Ishikawa (cell line): ENCODE results near the gene S100A5.

ENCODE experiments used
- CEBPB ChIP-seq: IDR thresholded peaks from 2 replicates; pipeline ENCODE4 v1.6.1; 2012
- CREB1 ChIP-seq: IDR thresholded peaks from 2 replicates; pipeline ENCODE4 v1.6.1; 2012; ENCODE audit warnings: low read depth
- EGR1 ChIP-seq: IDR thresholded peaks from 2 replicates; pipeline ENCODE4 v1.6.1; 2012
- EP300 ChIP-seq: IDR thresholded peaks from 2 replicates; pipeline ENCODE4 v1.6.1; 2012; ENCODE audit warnings: borderline replicate concordance
- FOXM1 ChIP-seq: IDR thresholded peaks from 2 replicates; pipeline ENCODE4 v1.6.1; 2012; ENCODE audit warnings: low read depth, borderline replicate concordance
- NFIC ChIP-seq: IDR thresholded peaks from 2 replicates; pipeline ENCODE4 v1.6.1; 2012
- RAD21 ChIP-seq: IDR thresholded peaks from 2 replicates; pipeline ENCODE4 v1.6.1; 2012; ENCODE audit warnings: low read depth
- REST ChIP-seq: IDR thresholded peaks from 2 replicates; pipeline ENCODE4 v1.6.1; 2012; ENCODE audit warnings: low read depth, mild to moderate bottlenecking
- TAF1 ChIP-seq: IDR thresholded peaks from 2 replicates; pipeline ENCODE4 v1.6.1; 2012; ENCODE audit warnings: low read depth, mild to moderate bottlenecking
- TCF12 ChIP-seq: IDR thresholded peaks from 2 replicates; pipeline ENCODE4 v1.6.1; 2012; ENCODE audit warnings: low read depth
- TEAD4 ChIP-seq: IDR thresholded peaks from 2 replicates; pipeline ENCODE4 v1.6.1; 2012
- YY1 ChIP-seq: IDR thresholded peaks from 2 replicates; pipeline ENCODE4 v1.6.1; 2012; ENCODE audit warnings: low read depth
- ZBTB7A ChIP-seq: IDR thresholded peaks from 2 replicates; pipeline ENCODE4 v1.6.1; 2012; ENCODE audit warnings: low read depth
- TF ChIP-seq, protein P1 (sequence below): IDR thresholded peaks from 2 replicates; pipeline ENCODE4 v1.6.1; 2012
- TF ChIP-seq, protein P2 (sequence below): IDR thresholded peaks from 2 replicates; pipeline ENCODE4 v1.6.1; 2012

Gene S100A5

DNA sequence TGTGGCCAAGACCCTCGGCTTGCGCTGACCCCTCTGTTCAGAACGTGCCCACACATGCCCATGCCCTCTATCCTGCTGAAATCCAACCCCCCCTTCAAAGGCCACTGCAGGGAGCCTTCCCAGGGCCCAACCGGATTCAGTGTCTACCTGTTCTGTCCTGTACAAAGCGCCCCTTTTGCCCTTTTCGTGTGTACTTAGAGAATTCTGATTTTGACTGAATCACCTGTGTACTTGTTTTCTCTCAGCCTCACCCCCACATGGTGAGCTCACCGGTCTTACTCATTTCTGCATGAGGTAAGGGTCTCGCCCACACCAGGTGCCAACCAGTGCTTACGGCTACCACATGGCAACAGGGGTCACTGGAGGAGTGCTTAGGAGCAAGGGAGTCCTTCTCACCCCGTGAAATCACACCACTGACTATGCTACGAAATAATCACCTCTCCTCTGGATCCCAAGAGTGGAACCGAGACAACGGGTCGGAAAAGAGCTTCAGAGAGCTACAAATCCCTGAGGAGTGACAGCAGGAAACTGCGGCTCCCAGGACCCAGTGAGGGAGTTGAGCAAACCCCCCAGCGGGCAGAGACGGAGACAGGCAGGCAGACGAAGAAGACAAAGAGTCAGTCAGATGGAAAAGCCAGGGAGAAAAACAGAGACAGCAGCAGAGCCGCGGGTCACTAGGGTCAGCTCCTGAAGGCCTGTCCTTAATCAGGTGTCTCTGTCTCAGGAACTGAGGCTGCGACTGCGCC is 27.1 kb upstream of the S100A5 start:
- TF ChIP-seq, protein P1, sequence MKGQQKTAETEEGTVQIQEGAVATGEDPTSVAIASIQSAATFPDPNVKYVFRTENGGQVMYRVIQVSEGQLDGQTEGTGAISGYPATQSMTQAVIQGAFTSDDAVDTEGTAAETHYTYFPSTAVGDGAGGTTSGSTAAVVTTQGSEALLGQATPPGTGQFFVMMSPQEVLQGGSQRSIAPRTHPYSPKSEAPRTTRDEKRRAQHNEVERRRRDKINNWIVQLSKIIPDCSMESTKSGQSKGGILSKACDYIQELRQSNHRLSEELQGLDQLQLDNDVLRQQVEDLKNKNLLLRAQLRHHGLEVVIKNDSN, result no peak
- TF ChIP-seq ZBTB7A (no peak), YY1 (no peak), REST (no peak), NFIC (no peak), EGR1 (no peak), FOXM1 (no peak), EP300 (no peak; the same call in 1 of the 2 replicates), CREB1 (no peak), TEAD4 (no peak), RAD21 (no peak), TCF12 (no peak; the same call in 1 of the 2 replicates), TAF1 (no peak)
- TF ChIP-seq, protein P2, sequence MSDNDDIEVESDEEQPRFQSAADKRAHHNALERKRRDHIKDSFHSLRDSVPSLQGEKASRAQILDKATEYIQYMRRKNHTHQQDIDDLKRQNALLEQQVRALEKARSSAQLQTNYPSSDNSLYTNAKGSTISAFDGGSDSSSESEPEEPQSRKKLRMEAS, result no peak

- TF ChIP-seq RAD21 (peak; percentile 32; the same call in 1 of the 2 replicates), TCF12 (peak; percentile 99), TAF1 (peak; percentile 75), FOXM1 (peak; percentile 94), EGR1 (peak; percentile 28; the same call in 1 of the 2 replicates), CEBPB (peak; percentile 56; the same call in 1 of the 2 replicates), EP300 (peak; percentile 97), YY1 (peak; percentile 79), ZBTB7A (peak; percentile 96), REST (no peak), NFIC (peak; percentile 92), TEAD4 (peak; percentile 98), CREB1 (no peak)
- TF ChIP-seq, protein P1, result peak; percentile 39; the same call in 1 of the 2 replicates
- TF ChIP-seq, protein P2, result peak; percentile 87
Observed at GRCh38 chr1:153566414-153567371, 26.0 kb upstream of the S100A5 start.

DNA sequence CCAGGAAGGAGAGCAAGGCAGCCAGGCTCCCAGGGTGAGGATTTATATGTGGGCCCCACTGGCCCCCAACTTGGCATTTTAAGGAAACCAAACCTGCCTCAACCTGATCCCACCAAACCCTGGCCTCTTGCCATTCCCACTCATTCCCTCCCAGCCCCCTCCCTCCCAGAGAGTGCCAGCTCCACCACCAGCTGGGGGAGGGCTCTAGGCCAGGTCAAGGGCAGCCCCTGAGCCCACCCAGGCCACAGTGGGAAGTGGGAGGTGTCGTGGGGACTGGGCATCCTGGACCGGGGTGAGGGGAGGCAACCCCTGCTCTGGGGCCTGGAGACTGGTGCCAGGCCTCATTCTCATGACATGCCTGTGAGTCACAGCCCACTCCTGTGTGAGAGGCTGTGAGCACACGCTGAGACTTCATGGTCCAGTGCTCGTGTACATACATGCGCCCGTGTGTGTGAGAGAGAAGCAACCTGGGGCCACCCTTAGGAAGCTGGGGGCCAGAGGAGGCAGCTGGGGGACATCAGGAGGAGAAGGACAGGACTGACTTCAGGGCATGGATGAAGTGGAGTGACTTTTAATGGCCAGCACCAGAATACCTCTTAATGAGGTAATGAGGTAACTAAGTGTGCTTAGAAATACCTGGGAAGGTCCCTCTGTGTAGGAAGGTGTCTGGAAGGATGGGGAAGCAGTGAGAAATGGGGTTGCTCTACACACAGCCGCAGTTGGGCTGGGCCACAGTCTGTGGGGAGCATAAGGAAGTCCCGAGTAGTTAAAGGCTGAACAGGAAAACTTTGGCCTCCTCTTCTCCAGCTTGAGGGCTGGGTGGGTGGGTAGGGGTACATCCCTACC is 25.0 kb upstream of the S100A5 start, which contains the start of gene S100A2:
TSS of gene S100A2 (minus strand) at position 316 of the 846 bp plus-strand sequence. CDS start 1,967 bp downstream, outside the sequence.
- TF ChIP-seq TCF12 (peak; percentile 85; the same call in 1 of the 2 replicates), YY1 (no peak), TEAD4 (peak; percentile 65; the same call in 1 of the 2 replicates), EP300 (peak; percentile 70), ZBTB7A (peak; percentile 85; the same call in 1 of the 2 replicates), RAD21 (no peak), REST (no peak), FOXM1 (no peak), EGR1 (no peak), CREB1 (no peak), NFIC (peak; percentile 70; the same call in 1 of the 2 replicates), CEBPB (no peak), TAF1 (no peak)
- TF ChIP-seq, protein P2, result no peak; the same call in 1 of the 2 replicates
- TF ChIP-seq, protein P1, result no peak
